A549 (cell line): ENCODE measurements around the gene JAML. TPM values are rescaled to one million over a fixed set of nuclear protein-coding genes. Genes with fewer than 3 reads are reported as not detected.

Experiments
- ATAC-seq, 2 experiments: fragments of 200-7000 bp in 1 of 2; fragments of >200 bp in 1 of 2; cut with Nextera tagmentation in 1 of 2; cut with Tn5 transposase in 1 of 2; 3 replicates each; pipeline versions ENCODE4 v1.8.0 to v1.9.1; 2018 to 2020; ENCODE audit warnings: mild to moderate bottlenecking in 1 of 2, moderate library complexity in 1 of 2
- CTCF ChIA-PET: fragments of 300-600 bp; sonication (Branson Sonifier 250); formaldehyde crosslinking; extraction: SDS; loops from one replicate; lab custom pipeline; 2021; ENCODE audit warnings: antibody characterized with exemption, inconsistent platforms; lab: Yijun Ruan, JAX
- POLR2A ChIA-PET: fragments of 350-600 bp; formaldehyde crosslinking; extraction: SDS; loops from one replicate; lab custom pipeline; 2021; ENCODE audit warnings: antibody characterized with exemption, inconsistent platforms; lab: Yijun Ruan, JAX
- DNase-seq, 2 experiments: peaks; one replicate each; pipeline versions ENCODE4 v3.0.0 to v3.0.0-alpha.2; 2011 to 2016; ENCODE audit warnings: low read depth in 1 of 2, low spot score in 1 of 2
- FAIRE-seq: peaks from 2 replicates; lab custom pipeline; 2011; peaks lifted over from hg19 to GRCh38; lab: Jason Lieb, UNC
- H3K27ac ChIP-seq, 2 experiments: fragments of >200 bp; sonication (Bioruptor Twin); formaldehyde crosslinking; 3 replicates each; pipeline ENCODE4 v1.5.1; 2016 to 2017
- H3K4me1 ChIP-seq: fragments of >200 bp; sonication (Bioruptor Twin); formaldehyde crosslinking; 3 replicates; pipeline ENCODE4 v1.6.1; 2016
- H3K4me2 ChIP-seq: fragments of >200 bp; sonication (Bioruptor Twin); formaldehyde crosslinking; 3 replicates; pipeline ENCODE4 v1.6.1; 2016
- H3K4me3 ChIP-seq: fragments of >200 bp; sonication (Bioruptor Twin); formaldehyde crosslinking; 3 replicates; pipeline ENCODE4 v1.5.1; 2016
- H3K9me3 ChIP-seq: fragments of >200 bp; sonication (Bioruptor Twin); formaldehyde crosslinking; 3 replicates; pipeline ENCODE4 v1.6.1; 2016
- CEBPB ChIP-seq, 2 experiments: fragments of >200 bp in 1 of 2; sonication (Bioruptor Twin) in 1 of 2; formaldehyde crosslinking in 1 of 2; IDR thresholded peaks; 2 replicates each; pipeline ENCODE4 v1.6.1; 2012 to 2016
- CHD2 ChIP-seq: fragments of 150-350 bp; IDR thresholded peaks from 2 replicates; pipeline ENCODE4 v1.6.1; 2014; ENCODE audit warnings: low read length; ENCODE audit not compliant: partially characterized antibody
- EP300 ChIP-seq, 2 experiments: fragments of >200 bp; sonication (Bioruptor Twin); formaldehyde crosslinking; IDR thresholded peaks; 2 replicates in 1 of 2; 3 replicates in 1 of 2; pipeline ENCODE4 v1.6.1; 2016 to 2017
- ESRRA ChIP-seq: fragments of 150-350 bp; IDR thresholded peaks from 2 replicates; pipeline ENCODE4 v1.6.1; 2014; ENCODE audit warnings: mild to moderate bottlenecking, low read length, borderline replicate concordance
- FOSL2 ChIP-seq, 2 experiments: fragments of 450-650 bp in 1 of 2; fragments of >200 bp in 1 of 2; sonication (Bioruptor Twin) in 1 of 2; formaldehyde crosslinking; IDR thresholded peaks; 2 replicates each; pipeline versions ENCODE4 v1.5.0 to v1.6.1; 2016 to 2020; ENCODE audit warnings: mild to moderate bottlenecking in 1 of 2, moderate library complexity in 1 of 2
- FOXS1 ChIP-seq: fragments of 250-450 bp; sonication (Bioruptor Pico); IDR thresholded peaks from 2 replicates; pipeline ENCODE4 v1.5.0; 2020; ENCODE audit warnings: mild to moderate bottlenecking, moderate library complexity
- GATA3 ChIP-seq: IDR thresholded peaks from 2 replicates; pipeline ENCODE4 v1.6.1; 2012; ENCODE audit warnings: borderline replicate concordance
- JUN ChIP-seq, 2 experiments: fragments of >200 bp; sonication (Bioruptor Twin); formaldehyde crosslinking; IDR thresholded peaks; 2 replicates in 1 of 2; 3 replicates in 1 of 2; pipeline ENCODE4 v1.6.1; 2016 to 2017
- KDM1A ChIP-seq: fragments of 200-600 bp; sonication (generic); IDR thresholded peaks from 2 replicates; pipeline ENCODE4 v1.6.1; 2016; ENCODE audit warnings: low read depth, mild to moderate bottlenecking
- KDM5A ChIP-seq: fragments of 200-600 bp; sonication (generic); IDR thresholded peaks from 2 replicates; pipeline ENCODE4 v1.6.1; 2016; ENCODE audit warnings: antibody characterized with exemption, mild to moderate bottlenecking
- MAFK ChIP-seq: fragments of 450-650 bp; IDR thresholded peaks from 2 replicates; pipeline ENCODE4 v1.6.1; 2014; ENCODE audit not compliant: partially characterized antibody
- NPAS2 ChIP-seq: fragments of 250-450 bp; sonication (Bioruptor Pico); IDR thresholded peaks from 2 replicates; pipeline ENCODE4 v1.8.0; 2022; ENCODE audit warnings: mild to moderate bottlenecking, moderate library complexity, borderline replicate concordance
- NR3C1 ChIP-seq: fragments of >200 bp; sonication (Bioruptor Twin); formaldehyde crosslinking; IDR thresholded peaks from 3 replicates; pipeline ENCODE4 v1.6.1; 2017
- POLR2AphosphoS2 ChIP-seq: conservative IDR thresholded peaks from 2 replicates; pipeline ENCODE4 v1.6.1; 2012; ENCODE audit warnings: low read length, improper control_type of control experiment, inconsistent platforms
- RAD21 ChIP-seq, 2 experiments: fragments of >200 bp in 1 of 2; sonication (Bioruptor Twin) in 1 of 2; formaldehyde crosslinking in 1 of 2; IDR thresholded peaks in 1 of 2; conservative IDR thresholded peaks in 1 of 2; 2 replicates in 1 of 2; 3 replicates in 1 of 2; pipeline ENCODE4 v1.6.1; 2012 to 2018; ENCODE audit warnings: inconsistent platforms in 1 of 2
- RNF2 ChIP-seq: fragments of 200-600 bp; sonication (generic); IDR thresholded peaks from 2 replicates; pipeline ENCODE4 v1.6.1; 2016; ENCODE audit warnings: low read depth, mild to moderate bottlenecking, antibody characterized with exemption, moderate library complexity, borderline replicate concordance
- TP53 ChIP-seq: fragments of 250-450 bp; sonication (Bioruptor Pico); IDR thresholded peaks from 2 replicates; pipeline ENCODE4 v1.5.0; 2021; ENCODE audit warnings: mild to moderate bottlenecking, moderate library complexity
- ZFP36 ChIP-seq: fragments of 450-650 bp; IDR thresholded peaks from 2 replicates; pipeline ENCODE4 v1.6.1; 2014; ENCODE audit warnings: borderline replicate concordance; ENCODE audit not compliant: partially characterized antibody
- ZSCAN20 ChIP-seq: fragments of 250-450 bp; sonication (Bioruptor Pico); IDR thresholded peaks from 2 replicates; pipeline ENCODE4 v1.8.0; 2022; ENCODE audit warnings: mild to moderate bottlenecking, moderate library complexity
- WGBS: methylation state at CpG from one replicate; pipeline ENCODE4 v1.1.6; 2017; ENCODE audit errors: missing lambda C conversion rate; 5-methylcytosine and 5-hydroxymethylcytosine counted together
- polyA plus RNA-seq, 4 experiments: library from polyadenylated mRNA; depleted of rRNA in 3 of 4; stranded (reverse); fragments of >200 nt; fragmentation: RNase III in 1 of 4; extraction: RNeasy Plus Mini Kit Qiagen cat#74134 plus additional on column Dnase treatment in 1 of 4; gene quantifications; 2 replicates in 3 of 4; 3 replicates in 1 of 4; pipeline ENCODE4 v1.2.3, GENCODE V29; 2011 to 2017
- TF ChIP-seq, protein P1 (sequence below): IDR thresholded peaks from 2 replicates; pipeline ENCODE4 v1.6.1; 2012
- TF ChIP-seq, protein P2 (sequence below): fragments of 250-450 bp; sonication (Bioruptor Pico); IDR thresholded peaks from 2 replicates; pipeline ENCODE4 v1.5.0; 2020; ENCODE audit warnings: low read depth, mild to moderate bottlenecking, moderate library complexity
- TF ChIP-seq, protein P3 (sequence below): IDR thresholded peaks from 2 replicates; pipeline ENCODE4 v1.6.1; 2012
- TF ChIP-seq, protein P4 (sequence below): fragments of 200-600 bp; sonication (generic); IDR thresholded peaks from 2 replicates; pipeline ENCODE4 v1.6.1; 2016; ENCODE audit warnings: antibody characterized with exemption, mild to moderate bottlenecking, moderate library complexity
- TF ChIP-seq, protein P5 (sequence below): fragments of >200 bp; sonication (Bioruptor Twin); formaldehyde crosslinking; IDR thresholded peaks from 3 replicates; pipeline ENCODE4 v1.5.1; 2016

The JAML gene
- polyA plus RNA-seq, 2 of the 4 experiments (the other 2 are of a cell fraction), result not detected

DNA sequence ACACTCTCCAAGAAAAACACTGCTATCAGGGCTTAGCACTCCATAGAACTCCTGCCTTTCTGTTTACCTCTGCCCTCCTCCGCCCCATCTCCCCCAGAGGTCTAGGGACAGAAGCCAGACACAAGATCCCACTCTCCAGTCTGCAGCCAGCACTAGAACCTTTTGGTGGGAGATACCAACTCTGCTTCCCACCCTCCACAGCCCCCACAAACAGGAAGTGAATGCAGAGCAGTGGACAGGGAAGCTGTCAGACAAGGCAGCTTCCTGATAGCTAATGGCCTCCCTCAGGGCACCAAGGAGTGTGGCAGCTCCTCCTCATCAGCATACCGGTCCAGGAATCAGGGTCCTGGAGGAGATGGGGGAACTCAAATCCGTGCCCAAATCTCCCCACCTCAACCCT, 77.3 kb downstream of the JAML start:
- no peaks in the 10 kb centered on the region; the same call in 2 of the 3 replicates for H3K4me1 ChIP-seq
- no peak for DNase-seq
- no peak for TF ChIP-seq KDM1A
- TF ChIP-seq, protein P1, sequence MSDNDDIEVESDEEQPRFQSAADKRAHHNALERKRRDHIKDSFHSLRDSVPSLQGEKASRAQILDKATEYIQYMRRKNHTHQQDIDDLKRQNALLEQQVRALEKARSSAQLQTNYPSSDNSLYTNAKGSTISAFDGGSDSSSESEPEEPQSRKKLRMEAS, result no peak
- TF ChIP-seq, all 56 proteins: peak for 0
- ATAC-seq (no peak), FAIRE-seq (no peak)
- Histone ChIP-seq H3K9me3 (no peaks in the 10 kb centered on the region), H3K27ac (no peak overlapping the region), H3K4me2 (no peak overlapping the region), H3K4me3 (no peak overlapping the region)
- WGBS, result 60% methylated on average over 3 of the region's 3 CpGs
- CTCF ChIA-PET, result interaction anchor here (0.6 to 14.9 kb wide), 3 partner anchors 21 to 244 kb away, joined by 3 to 165 read pairs (median 5); no protein-coding TSS in a partner anchor
- POLR2A ChIA-PET, result no interaction called here

DNA sequence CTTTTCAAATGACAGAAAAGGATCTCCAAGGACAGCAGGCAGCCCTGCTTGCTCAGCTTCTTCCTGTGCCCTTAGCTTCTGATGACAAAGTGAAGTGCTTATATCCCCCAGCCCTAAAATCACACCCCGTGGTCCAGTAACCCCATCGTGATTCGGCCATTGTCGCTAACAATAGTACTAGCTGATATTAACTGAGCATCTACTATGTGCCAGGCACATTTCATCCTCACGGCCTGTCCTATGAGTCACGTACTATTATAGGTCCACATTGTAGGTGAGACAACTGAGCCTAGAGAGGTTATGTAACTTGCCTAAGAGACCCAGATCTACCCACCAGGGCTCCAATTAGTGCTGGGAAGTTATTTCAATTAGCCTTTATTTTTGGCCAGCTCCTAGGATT, 78.3 kb downstream of the JAML start:
- ChIA-PET POLR2A (no interaction called here), CTCF (interaction anchor here (1.1 to 14.9 kb wide), 4 partner anchors 12 to 207 kb away, joined by 3 to 165 read pairs (median 4); no protein-coding TSS in a partner anchor)
- H3K4me3 ChIP-seq, result no peak overlapping the region
- DNase-seq, result no peak
- FAIRE-seq, result no peak
- H3K27ac ChIP-seq, result no peak overlapping the region
- TF ChIP-seq, protein P2, sequence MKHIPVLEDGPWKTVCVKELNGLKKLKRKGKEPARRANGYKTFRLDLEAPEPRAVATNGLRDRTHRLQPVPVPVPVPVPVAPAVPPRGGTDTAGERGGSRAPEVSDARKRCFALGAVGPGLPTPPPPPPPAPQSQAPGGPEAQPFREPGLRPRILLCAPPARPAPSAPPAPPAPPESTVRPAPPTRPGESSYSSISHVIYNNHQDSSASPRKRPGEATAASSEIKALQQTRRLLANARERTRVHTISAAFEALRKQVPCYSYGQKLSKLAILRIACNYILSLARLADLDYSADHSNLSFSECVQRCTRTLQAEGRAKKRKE (CRISPR knock-in tag), result no peak
- no peak for TF ChIP-seq CEBPB (IDR thresholded peaks at IDR 0.05)
- TF ChIP-seq NR3C1, result no peak
- no peak for TF ChIP-seq POLR2AphosphoS2
- no peak for TF ChIP-seq RAD21 (conservative IDR thresholded peaks at IDR 0.05 in 1 of 2, IDR thresholded peaks at IDR 0.05 in 1 of 2)
- no peak for TF ChIP-seq GATA3
- TF ChIP-seq, protein P3, sequence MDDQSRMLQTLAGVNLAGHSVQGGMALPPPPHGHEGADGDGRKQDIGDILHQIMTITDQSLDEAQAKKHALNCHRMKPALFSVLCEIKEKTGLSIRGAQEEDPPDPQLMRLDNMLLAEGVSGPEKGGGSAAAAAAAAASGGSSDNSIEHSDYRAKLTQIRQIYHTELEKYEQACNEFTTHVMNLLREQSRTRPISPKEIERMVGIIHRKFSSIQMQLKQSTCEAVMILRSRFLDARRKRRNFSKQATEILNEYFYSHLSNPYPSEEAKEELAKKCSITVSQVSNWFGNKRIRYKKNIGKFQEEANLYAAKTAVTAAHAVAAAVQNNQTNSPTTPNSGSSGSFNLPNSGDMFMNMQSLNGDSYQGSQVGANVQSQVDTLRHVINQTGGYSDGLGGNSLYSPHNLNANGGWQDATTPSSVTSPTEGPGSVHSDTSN, result no peak
- no peak for TF ChIP-seq FOSL2 (IDR thresholded peaks at IDR 0.05)
- no peak for TF ChIP-seq FOSL2 (CRISPR knock-in tag; IDR thresholded peaks at IDR 0.05)
- no peak for TF ChIP-seq JUN (IDR thresholded peaks at IDR 0.05)
- no peak for TF ChIP-seq TP53 (CRISPR knock-in tag)
- no peak for TF ChIP-seq CHD2
- TF ChIP-seq RNF2, result no peak
- TF ChIP-seq KDM5A, result no peak
- no peak for TF ChIP-seq FOXS1
- TF ChIP-seq ZFP36, result no peak
- H3K4me1 ChIP-seq, result no peaks in the 10 kb centered on the region
- no peak overlapping the region; the same call in 2 of the 3 replicates for H3K4me2 ChIP-seq
- H3K9me3 ChIP-seq, result no peaks in the 10 kb centered on the region
- 89% methylated on average over 6 of the region's 6 CpGs for WGBS
- ATAC-seq, result no peak

DNA sequence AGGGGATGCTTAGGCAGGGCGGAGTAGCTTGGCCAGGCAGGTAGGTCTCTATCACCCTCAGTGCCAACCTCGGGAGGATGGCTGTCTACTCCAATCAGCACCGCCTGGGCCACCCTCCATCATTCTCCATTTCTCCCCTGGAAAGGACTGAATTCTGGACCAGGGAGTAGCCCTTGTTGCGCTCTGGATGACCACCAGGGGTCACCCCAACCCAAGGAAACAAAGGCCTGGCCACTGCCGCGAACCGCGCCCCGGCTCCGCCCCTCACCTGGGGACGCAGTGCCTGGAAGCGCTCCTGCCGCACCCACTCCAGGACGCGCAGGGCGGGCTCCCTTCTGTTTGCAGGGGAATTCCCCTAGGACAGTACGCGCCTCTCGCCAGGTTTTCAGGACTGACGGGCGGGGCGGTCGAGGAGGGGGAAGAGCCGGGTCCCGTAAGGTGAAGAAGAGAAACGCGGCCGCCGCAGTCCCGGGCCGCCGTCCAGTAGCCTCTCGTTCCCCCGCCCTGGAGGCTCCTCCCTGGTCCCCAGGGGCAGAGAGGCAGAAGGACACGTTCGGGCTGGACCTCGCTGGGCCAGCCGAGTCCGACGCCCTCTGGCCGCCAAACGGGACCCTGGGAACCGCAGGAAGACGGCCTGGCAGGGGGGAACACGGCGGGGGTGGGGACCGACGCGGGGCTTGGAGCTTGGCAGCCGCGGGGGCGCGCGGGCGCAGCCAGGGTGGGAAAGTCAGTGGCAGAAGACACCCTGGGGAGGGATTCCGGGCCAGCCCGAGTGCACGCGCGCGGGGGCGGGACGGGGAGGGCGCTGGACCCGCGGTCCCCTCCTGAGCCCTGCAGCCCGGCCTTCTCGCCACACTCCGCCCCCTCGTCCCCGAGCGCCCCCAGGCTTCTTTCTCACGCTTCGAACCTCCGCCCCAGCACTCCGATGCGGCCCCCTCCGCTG, 79.3 kb downstream of the JAML start:
- peak overlapping the region; percentile 34 to 84; a peak in 5 of 6 replicates for H3K27ac ChIP-seq
- DNase-seq (peak; percentile 67 to 92), ATAC-seq (peak; percentile 81 to 96), FAIRE-seq (no peak)
- peak overlapping the region; percentile 55 for H3K4me3 ChIP-seq
- 4% methylated on average over 18 of the region's 78 CpGs for WGBS
- H3K9me3 ChIP-seq, result no peaks in the 10 kb centered on the region
- ChIA-PET POLR2A (no interaction called here), CTCF (interaction anchor here (0.6 to 14.9 kb wide), 14 partner anchors 10 to 517 kb away, joined by 3 to 165 read pairs (median 4); partner anchors contain the start of gene SMIM35)
- no peaks in the 10 kb centered on the region for H3K4me1 ChIP-seq
- peak overlapping the region; percentile 99 for H3K4me2 ChIP-seq
- no peak for TF ChIP-seq MAFK
- TF ChIP-seq, protein P4, sequence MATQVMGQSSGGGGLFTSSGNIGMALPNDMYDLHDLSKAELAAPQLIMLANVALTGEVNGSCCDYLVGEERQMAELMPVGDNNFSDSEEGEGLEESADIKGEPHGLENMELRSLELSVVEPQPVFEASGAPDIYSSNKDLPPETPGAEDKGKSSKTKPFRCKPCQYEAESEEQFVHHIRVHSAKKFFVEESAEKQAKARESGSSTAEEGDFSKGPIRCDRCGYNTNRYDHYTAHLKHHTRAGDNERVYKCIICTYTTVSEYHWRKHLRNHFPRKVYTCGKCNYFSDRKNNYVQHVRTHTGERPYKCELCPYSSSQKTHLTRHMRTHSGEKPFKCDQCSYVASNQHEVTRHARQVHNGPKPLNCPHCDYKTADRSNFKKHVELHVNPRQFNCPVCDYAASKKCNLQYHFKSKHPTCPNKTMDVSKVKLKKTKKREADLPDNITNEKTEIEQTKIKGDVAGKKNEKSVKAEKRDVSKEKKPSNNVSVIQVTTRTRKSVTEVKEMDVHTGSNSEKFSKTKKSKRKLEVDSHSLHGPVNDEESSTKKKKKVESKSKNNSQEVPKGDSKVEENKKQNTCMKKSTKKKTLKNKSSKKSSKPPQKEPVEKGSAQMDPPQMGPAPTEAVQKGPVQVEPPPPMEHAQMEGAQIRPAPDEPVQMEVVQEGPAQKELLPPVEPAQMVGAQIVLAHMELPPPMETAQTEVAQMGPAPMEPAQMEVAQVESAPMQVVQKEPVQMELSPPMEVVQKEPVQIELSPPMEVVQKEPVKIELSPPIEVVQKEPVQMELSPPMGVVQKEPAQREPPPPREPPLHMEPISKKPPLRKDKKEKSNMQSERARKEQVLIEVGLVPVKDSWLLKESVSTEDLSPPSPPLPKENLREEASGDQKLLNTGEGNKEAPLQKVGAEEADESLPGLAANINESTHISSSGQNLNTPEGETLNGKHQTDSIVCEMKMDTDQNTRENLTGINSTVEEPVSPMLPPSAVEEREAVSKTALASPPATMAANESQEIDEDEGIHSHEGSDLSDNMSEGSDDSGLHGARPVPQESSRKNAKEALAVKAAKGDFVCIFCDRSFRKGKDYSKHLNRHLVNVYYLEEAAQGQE, result no peak
- no peak for TF ChIP-seq EP300 (IDR thresholded peaks at IDR 0.05)
- TF ChIP-seq, protein P5, sequence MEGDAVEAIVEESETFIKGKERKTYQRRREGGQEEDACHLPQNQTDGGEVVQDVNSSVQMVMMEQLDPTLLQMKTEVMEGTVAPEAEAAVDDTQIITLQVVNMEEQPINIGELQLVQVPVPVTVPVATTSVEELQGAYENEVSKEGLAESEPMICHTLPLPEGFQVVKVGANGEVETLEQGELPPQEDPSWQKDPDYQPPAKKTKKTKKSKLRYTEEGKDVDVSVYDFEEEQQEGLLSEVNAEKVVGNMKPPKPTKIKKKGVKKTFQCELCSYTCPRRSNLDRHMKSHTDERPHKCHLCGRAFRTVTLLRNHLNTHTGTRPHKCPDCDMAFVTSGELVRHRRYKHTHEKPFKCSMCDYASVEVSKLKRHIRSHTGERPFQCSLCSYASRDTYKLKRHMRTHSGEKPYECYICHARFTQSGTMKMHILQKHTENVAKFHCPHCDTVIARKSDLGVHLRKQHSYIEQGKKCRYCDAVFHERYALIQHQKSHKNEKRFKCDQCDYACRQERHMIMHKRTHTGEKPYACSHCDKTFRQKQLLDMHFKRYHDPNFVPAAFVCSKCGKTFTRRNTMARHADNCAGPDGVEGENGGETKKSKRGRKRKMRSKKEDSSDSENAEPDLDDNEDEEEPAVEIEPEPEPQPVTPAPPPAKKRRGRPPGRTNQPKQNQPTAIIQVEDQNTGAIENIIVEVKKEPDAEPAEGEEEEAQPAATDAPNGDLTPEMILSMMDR, result peak; percentile 71
- no peak for TF ChIP-seq ZSCAN20 (CRISPR knock-in tag)
- TF ChIP-seq, protein P1, result no peak
- TF ChIP-seq ESRRA, result no peak
- TF ChIP-seq NPAS2 (CRISPR knock-in tag), result no peak
- no peak for TF ChIP-seq JUN (IDR thresholded peaks at IDR 0.05)
- TF ChIP-seq FOSL2 (IDR thresholded peaks at IDR 0.05), result no peak
- no peak for TF ChIP-seq FOSL2 (CRISPR knock-in tag; IDR thresholded peaks at IDR 0.05)
